Stimulated activated CD8-positive, alpha-beta memory T cell treated with anti-CD3 and anti-CD28 coated beads, Interleukin-2, amount 100 ng/mL, for 48 hours (primary cell): ENCODE measurements around the gene PELI3.
A peak's percentile ranks its signal among the peaks of the same experiment; 100 is the strongest.
"Not testable (repeated sequence)": the region's sequence is repeated elsewhere in the genome, so short reads cannot be mapped to it uniquely, and the experiment has no call there.

Experiments
- DNase-seq, 2 donors: peaks; one replicate each; pipeline ENCODE4 v3.0.0-alpha.2; 2020; ENCODE audit warnings: low read depth in 2 of 2

PELI3 gene, protein sequence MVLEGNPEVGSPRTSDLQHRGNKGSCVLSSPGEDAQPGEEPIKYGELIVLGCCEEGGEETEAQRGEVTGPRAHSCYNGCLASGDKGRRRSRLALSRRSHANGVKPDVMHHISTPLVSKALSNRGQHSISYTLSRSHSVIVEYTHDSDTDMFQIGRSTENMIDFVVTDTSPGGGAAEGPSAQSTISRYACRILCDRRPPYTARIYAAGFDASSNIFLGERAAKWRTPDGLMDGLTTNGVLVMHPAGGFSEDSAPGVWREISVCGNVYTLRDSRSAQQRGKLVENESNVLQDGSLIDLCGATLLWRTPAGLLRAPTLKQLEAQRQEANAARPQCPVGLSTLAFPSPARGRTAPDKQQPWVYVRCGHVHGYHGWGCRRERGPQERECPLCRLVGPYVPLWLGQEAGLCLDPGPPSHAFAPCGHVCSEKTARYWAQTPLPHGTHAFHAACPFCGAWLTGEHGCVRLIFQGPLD

DNA sequence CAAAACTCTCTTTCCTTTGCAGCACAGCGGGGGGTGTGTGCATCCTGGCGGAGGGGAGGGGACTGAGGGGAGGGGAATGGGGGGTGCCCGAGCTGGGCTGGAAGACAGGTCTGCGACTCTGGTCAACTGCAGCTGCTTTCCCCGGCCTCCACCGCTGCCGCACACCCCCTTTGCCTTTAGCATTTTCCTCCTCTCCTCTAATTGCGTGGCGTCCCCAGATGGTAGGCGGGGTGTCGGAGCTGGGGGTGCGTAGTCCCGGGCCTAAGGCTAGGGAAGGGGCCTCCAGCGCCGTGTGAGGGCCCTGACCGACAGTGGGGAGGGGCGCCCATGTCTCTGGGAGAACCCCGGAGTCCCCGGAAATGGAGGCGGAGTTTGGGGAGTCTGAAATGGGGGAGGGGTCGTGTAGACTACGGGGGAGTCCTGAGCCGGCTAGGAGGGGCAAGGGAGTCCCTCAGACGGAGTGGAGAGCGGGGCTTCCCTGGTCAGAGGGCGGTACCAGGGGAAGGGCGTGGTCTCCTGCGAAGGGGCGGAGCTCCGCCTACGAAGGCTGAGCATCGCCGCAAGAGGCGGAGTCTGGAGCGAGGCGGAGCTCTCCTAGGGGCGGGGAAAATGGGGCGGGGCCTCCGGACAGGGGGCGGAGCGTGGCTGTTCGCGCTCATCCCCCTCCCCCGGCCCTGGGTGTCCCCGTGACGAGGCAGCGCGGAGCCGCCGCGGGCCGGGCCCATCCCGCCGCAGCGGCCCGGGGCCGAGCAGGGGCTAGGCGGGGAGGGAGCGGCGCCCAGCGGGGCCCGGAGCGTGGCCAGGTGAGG is at the start of gene PELI3:
TSS of gene PELI3 (plus strand) at position 681 of the 809 bp plus-strand sequence. CDS start 1,224 bp downstream, outside the sequence.
- peak; percentile 86 to 94 for DNase-seq

DNA sequence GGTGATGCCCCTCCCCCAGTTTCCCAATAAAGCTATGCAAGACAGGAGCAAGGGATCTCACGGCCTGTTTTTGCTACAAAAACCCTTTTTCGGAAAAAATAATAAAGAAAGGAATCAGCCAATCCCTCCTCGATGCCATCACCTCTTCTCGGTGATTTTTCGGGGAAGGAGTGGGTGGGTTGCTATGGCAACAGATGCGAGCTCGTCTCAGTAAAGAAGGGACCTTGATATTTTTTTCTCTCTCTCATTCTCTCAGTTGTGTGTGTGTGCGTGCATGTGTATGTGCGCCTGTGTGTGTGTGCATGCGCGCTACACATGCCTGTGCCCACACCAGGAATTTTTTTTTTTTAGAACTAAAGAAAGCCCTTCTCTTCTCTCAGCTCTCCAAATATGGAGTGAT is 49.7 kb upstream of the PELI3 start:
- DNase-seq, result no peak

DNA sequence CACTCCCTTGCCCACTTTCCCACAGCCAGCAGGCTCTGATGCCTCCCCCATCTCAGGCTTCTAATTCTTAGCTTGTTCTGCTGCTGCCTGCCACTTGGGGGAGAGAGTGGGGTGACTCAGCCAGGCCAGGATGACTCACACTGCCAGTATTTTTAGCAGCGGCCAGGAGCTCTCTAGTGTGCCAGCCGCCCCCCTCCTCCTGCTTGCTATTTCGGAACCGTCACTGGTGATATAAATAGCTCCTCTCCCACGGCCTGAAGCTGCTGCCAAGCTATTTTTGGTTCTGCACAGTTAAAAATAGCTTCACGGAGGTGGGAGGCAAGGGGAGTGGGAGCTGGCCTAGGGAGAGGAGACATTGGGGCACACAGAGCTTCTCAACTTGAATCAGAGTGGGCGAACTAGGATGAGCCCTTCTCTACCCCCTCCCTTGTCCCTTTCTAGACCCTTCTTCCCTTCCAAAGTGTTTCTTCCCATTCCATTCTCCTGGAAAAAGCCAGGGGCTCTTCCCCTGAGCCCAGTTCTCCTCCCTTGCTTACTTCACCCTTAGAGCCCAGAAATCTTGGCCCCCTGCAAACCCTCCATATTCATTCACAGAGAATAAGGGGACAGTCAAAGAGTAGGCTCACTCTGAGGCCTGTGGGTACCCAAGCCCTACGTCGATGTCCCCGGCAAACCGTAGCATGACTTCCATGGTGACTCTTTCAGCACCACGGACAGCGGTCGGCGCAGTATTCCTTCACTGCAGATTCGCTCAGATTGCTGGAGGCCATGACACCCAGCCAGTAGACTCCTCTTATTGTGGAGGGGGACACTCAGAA is 48.3 kb upstream of the PELI3 start:
- peak; percentile 61 to 65 for DNase-seq

DNA sequence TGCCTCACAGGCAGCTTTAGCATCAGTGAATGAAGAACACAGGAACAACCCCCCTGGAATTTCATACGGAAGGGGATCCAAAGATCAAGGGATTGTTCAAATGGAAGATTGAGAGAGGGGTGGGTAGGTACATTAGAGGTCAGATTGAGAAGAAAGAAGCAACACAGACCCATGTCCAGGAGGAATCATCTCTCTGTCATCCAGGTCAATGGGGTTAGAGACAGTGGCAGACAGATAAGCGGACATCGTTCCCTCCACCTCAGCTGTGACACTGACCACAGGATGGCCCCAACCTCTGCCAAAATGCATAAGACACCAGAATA is 47.8 kb upstream of the PELI3 start:
- DNase-seq, result no peak

DNA sequence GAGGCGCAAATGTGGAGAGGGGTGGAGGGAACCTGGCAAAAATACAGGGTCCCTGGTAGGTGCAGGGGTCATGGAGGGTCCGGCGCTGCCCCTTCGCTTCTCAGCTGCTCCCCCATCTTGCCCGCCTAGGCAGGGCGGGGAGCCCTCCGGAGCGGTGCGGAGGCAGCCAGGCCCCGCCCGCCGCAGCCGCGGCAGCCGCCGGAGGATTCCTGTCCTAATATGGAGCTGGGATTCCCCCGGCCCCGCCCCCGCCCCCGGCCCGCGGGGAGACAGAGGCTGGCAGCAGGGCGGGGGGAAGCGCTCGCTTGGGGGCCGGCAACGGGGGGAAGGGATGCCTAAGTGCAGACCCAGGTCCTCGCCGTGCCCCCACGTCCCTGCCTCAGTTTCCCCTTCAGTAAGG is 46.9 kb upstream of the PELI3 start:
- no peak for DNase-seq

DNA sequence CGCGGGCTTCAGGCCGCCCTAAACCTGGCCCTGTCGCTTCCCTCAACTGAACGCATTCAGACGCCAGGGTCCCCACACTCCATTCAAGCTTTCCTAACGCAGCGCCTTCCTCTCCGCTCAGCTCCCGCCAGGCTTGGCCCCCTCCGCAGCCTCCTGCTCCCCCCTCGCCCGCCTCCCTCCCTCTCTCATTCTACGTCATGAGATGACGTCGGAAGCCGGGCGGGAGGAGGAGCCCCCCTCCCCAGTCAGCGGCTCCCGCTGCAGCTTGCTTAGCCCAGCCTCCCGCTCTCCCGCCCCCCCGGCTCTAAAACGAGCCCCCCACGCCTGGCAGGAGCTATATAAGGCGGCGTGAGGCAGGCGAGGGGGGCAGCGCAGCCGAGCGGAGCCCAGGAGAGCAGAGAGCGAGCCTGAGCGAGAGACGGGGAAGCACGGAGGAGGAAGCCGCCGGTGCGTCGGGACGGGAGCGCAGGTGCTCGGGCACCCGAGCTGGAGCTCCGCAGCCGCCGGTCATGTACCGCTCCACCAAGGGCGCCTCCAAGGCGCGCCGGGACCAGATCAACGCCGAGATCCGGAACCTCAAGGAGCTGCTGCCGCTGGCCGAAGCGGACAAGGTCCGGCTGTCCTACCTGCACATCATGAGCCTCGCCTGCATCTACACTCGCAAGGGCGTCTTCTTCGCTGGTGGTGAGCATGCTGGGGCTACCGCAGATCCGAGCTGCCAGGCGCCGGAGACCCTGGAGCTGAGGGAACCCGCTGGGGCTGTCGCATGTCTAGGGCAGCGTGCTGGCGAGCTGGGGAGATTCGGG is 45.8 kb upstream of the PELI3 start, which contains the start of gene NPAS4:
TSS of gene NPAS4 (plus strand) at position 365 of the 806 bp plus-strand sequence. CDS start at position 510, 145 bp downstream.
- DNase-seq, result no peak

DNA sequence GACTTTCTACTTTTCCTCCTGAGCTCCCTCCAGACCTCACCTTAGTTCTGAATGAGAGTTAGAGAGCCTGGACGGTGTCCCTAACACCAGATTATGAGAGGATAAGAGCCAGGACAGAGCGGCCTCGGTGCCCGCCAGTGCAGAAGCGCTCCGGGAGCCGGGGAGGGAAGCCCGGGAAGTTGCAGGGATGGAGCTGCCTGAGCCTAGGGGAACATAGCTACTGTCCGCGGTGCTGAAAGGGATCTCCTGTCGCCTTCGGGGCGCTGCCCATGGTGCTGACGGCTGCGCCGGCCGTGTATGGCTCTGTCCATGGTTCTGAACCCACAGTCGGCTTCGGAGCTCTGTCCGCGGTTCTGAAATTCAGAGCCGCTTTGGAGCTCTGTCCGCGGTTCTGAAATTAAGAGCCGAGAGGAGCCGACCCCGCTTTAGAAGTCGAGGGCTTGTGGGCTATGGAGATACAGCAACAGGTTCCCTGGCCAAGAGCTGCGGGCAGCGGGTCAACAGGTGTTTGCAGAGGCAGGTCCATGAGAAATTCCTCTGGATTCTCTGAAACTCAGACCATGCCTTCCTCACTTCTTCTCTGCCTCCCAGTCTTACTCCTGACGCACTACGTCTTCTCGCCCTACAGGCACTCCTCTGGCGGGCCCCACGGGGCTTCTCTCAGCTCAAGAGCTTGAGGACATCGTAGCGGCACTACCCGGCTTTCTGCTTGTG is 45.1 kb upstream of the PELI3 start:
- DNase-seq, result peak; percentile 74 to 80

DNA sequence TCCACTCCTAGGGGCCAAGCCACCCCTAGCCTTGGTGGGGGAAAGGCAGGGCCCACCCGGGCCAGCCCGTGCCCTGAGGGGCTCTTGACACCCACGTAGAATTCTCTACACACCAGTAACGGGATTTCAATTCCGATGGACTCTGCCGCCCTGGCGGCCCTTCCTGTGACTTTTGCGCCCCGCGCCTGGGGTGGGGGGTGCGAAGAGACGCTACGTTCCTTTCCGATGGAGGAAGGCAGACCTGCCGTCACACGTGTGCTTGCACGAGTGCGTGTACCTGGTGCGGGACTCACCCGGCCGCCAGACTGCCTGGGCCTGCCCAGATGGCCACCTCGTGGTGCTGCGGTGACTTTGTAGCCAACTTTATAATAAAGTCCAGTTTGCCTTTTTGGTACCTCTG is 40.4 kb upstream of the PELI3 start:
- DNase-seq, result no peak

DNA sequence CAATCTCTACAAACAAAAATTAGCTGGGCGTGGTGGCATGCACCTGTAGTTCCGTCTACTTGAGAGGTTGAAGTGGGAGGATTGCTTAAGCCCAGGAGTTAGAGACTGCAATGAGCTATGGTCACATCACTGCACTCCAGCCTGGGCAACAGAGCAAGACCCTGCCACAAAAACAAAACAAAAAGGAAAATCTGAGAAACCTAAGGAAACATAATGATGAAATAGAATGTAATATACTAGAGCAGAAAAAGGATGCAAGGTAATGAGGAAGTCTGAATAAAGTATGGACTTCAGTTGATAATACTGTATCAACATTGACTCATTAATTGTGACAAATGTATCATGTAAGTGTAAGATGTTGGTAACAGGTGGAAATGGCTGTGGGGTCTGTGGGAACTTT is 37.8 kb upstream of the PELI3 start:
- DNase-seq, result no peak

DNA sequence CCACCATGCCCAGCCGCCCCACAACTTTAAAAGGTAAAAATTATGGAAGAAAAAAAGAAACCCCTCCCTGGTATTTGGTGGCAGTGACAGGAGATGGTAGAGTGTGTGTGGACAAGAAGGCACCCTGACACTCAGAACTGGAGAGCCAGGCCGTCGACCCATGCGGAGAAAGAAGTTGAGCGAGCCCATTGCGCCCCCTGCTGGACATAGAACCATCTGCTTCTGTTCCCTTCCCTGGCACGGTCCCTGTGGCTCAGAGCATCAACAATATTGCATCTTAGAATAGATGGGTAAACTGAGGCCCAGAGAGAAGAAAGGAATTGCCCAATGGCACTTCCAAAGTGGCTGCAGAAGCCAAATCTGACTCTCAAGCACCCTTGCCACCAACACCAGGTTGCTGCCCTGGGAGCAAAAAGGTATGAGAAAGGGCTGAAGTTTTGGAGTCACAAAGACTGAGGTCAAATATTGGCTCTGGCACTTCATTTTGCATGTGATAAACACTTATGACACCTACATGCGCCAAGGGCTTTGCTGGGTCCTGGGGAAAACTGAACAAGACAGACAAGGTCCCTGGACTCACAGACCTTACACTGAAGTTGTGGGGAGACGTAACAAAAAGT is 36.6 kb upstream of the PELI3 start:
- DNase-seq, result peak; percentile 55 to 75

DNA sequence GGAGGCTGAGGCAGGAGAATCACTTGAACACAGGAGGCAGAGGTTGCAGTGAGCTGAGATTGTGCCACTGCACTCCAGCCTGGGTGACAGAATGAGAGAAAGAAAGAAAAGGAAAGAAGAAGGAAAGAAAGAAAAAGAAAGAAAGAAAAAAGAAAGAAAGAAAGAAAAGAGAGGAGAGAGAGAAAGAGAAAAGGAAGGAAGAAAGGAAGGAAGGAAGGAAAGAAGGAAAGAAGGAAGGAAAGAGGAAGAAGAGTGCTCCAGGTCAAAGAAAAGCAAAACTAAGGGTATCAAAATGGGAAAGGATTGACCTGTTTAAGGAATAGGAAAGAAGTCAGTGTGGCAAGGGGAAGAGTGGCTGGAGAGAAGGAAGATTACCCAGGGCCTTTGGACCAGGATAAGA is 35.4 kb upstream of the PELI3 start:
- DNase-seq, result not testable (repeated sequence)

DNA sequence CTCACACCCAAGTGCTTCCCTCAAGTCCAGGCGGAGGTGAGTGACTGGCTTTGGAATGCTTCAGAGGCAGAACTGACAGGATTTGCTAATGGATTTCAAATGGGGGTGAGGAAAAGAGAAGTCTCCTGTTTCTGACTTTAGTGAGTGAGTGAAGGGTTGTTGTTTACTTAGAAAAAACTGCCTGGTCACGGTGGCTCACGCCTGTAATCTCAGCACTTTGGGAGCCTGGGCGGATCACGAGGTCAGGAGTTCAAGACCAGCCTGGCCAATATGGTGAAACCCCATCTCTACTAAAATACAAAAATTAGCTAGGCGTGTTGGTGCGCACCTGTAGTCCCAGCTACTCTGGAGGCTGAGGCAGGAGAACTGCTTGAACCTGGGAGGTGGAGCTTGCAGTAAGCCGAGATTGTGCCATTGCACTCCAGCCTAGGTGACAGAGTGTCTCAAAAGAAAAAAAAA is 34.8 kb upstream of the PELI3 start:
- DNase-seq, result not testable (repeated sequence)

DNA sequence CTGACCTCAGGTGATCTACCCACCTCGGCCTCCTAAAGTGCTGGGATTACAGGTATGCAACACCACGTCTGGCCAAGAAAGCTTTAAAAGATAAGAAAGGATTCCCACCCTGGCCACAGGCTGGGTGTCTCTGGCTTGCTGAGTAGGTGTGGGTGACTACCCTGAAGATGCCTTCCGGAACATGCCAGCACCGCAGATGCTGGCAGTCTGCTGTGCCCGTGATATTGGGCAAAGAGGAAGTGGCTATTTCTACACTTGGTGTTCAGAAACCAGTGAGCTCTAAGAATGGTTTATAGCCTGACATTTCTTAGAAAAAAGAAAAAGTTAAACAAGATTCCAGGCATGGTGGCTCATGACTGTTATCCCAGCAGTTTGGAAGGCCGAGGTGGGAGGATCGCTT is 34.1 kb upstream of the PELI3 start:
- no peak for DNase-seq

DNA sequence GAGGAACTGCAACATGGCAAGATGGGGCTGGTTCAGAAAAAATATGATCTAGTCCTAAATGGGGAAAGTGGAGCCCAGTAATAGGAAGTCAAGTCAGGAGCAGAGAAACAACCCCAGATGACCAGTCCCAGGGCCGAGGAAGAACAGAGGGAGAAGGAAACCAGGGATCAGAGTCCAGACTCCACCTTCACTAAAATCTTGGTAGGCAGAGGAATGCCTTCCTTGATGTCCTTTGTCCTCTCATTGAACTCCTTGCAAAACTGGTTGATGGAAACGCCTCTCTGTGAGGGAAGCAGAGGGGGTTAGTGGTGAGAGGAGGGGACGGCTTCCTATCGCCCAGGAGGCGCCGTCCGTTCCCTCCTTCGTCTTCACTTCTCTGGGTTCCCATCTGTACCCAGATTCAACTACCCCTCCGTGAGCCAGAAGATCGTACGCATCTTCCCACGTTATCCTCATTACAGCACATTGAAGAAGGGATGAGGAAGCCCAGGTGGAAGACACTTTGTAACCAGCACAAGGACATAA is 28.7 kb upstream of the PELI3 start:
- no peak for DNase-seq

DNA sequence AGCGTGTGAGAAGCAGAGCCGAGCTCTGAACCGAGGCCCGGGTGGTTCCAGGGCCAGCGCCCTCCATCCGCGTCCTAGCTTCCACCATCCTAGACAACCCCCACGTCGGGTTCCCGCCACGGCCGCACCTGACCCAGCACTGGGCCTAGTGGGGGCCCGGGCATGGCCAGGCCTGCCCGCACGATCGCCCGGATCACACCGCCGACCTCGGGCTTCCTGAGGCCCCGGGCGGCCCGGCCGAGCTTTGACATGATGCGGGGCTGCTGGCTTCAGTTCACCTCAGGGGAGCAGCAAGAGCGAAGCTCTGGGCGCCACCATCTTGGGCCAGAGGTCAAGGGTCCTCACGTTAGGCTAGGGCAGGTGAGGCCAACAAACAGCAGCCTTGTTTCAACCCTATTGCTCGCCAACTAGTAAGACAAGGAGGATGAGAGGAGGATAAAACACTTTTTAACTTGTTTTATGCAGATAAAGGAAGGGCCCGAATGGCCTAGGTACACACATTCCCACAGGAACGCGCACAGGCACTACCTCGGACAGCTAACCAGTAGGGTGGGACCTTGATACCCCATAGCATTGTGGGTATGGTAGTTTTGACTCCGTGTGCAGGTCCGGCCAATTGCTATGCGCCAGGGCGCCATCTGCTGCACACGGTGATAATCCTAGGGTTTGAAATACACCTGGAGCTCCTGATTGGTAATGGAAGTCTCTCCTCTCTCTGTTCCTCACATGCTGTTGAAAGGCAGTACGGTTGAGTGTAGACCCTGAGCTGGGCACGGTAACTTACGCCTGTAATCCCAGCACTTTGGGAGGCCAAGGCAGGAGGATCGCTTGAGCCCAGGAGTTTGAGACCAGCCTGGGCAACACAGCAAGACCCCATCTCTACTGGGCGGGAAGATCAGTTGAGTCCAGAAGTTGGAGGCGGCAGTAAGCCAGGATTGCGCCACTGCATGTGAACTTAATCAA is 27.9 kb upstream of the PELI3 start, which contains the start of gene MRPL11:
TSS of gene MRPL11 (minus strand) at position 345 of the 963 bp plus-strand sequence. CDS start at position 251, 94 bp downstream.
- DNase-seq, result peak; percentile 76 to 83

DNA sequence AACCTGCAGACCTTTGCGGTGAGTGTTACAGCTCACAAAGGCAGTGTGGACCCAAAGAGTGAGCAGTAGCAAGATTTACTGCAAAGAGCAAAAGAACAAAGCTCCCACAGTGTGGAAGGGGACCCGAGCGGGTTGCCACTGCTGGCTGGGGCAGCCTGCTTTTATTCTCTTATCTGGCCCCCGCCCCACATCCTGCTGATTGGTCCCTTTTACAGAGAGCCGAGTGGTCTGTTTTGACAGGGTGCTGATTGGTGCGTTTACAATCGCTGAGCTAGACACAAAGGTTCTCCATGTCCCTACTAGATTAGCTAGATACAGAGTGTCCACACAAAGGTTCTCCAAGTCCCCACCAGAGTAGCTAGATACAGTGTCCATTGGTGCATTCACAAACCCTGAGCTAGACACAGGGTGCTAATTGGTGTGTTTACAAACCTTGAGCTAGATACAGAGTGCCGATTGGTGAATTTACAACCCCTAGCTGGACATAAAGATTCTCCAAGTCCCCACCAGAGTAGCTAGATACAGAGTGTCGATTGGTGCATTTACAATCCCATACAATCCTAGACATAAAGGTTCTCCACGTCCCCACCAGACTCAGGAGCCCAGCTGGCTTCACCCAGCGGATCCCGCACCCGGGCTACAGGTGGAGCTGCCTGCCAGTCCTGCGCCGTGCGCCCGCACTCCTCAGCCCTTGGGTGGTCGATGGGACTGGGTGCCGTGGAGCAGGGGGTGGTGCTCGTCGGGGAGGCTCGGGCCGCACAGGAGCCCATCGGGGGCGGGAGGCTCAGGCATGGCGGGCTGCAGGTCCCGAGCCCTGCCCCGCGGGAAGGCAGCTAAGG is 26.4 kb upstream of the PELI3 start:
- not testable (repeated sequence) for DNase-seq

DNA sequence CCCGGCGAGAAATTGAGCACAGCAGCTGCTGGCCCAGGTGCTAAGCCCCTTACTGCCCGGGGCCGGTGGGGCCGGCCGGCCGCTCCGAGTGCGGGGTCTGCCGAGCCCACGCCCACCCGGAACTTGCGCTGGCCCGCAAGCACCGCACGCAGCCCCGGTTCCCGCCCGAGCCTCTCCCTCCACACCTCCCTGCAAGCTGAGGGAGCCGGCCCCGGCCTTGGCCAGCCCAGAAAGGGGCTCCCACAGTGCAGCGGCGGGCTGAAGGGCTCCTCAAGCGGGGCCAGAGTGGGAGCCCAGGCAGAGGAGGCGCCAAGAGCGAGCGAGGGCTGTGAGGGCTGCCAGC is 25.8 kb upstream of the PELI3 start:
- not testable (repeated sequence) for DNase-seq
